Keratinocyte (primary cell): ENCODE data around the gene UGT2A2. TPM values are rescaled to one million over a fixed set of nuclear protein-coding genes. Genes with fewer than 3 reads are reported as not detected.

Experiments used
- DNase-seq: peaks from one replicate; pipeline ENCODE4 v3.0.0-alpha.2; 2011; ENCODE audit warnings: low read depth, missing footprints, low spot score
- FAIRE-seq: peaks from 2 replicates; lab custom pipeline; 2011; peaks lifted over from hg19 to GRCh38; lab: Jason Lieb, UNC
- H2AFZ ChIP-seq: 2 replicates; pipeline ENCODE4 v1.6.0; 2012; ENCODE audit warnings: low read length, control low read depth, inconsistent platforms; ENCODE audit not compliant: control insufficient read depth
- H3K27ac ChIP-seq: 2 replicates; pipeline ENCODE4 v1.5.1; 2011; ENCODE audit warnings: low read length; ENCODE audit not compliant: control insufficient read depth, insufficient read depth
- H3K27me3 ChIP-seq: 3 replicates; pipeline ENCODE4 v1.6.0; 2011; ENCODE audit warnings: low read length; ENCODE audit not compliant: control insufficient read depth, insufficient read depth; ENCODE audit errors: extremely low read depth
- H3K36me3 ChIP-seq, 2 experiments: 2 replicates in 1 of 2; 3 replicates in 1 of 2; pipeline ENCODE4 v1.5.1; 2011; ENCODE audit warnings: low read length in 2 of 2, mild to moderate bottlenecking in 1 of 2; ENCODE audit not compliant: control insufficient read depth in 2 of 2, insufficient read depth in 2 of 2; ENCODE audit errors: extremely low read depth in 1 of 2
- H3K4me1 ChIP-seq: 3 replicates; pipeline ENCODE4 v1.5.1; 2011; ENCODE audit warnings: low read length; ENCODE audit not compliant: control insufficient read depth, insufficient read depth; ENCODE audit errors: extremely low read depth
- H3K4me2 ChIP-seq: 3 replicates; pipeline ENCODE4 v1.6.0; 2011; ENCODE audit warnings: low read depth, low read length; ENCODE audit not compliant: control insufficient read depth, insufficient read depth; ENCODE audit errors: extremely low read depth
- H3K4me3 ChIP-seq, 3 experiments: fragments of 200-600 bp in 1 of 3; sonication (generic) in 1 of 3; 2 replicates in 2 of 3; 3 replicates in 1 of 3; pipeline ENCODE4 v1.5.1; 2011 to 2016; ENCODE audit warnings: low read length in 3 of 3, mild to moderate bottlenecking in 3 of 3, control low read depth in 2 of 3, inconsistent platforms in 1 of 3, low read depth in 1 of 3, mixed read lengths in 1 of 3, mixed run types in 1 of 3, moderate library complexity in 1 of 3; ENCODE audit not compliant: control insufficient read depth in 2 of 3, insufficient read depth in 2 of 3; ENCODE audit errors: extremely low read depth in 1 of 3
- H3K79me2 ChIP-seq: 2 replicates; pipeline ENCODE4 v1.6.0; 2012; ENCODE audit warnings: low read length; ENCODE audit not compliant: control insufficient read depth, insufficient read depth
- H3K9ac ChIP-seq: 3 replicates; pipeline ENCODE4 v1.6.0; 2011; ENCODE audit warnings: low read length; ENCODE audit not compliant: control insufficient read depth, insufficient read depth; ENCODE audit errors: extremely low read depth
- H3K9me1 ChIP-seq: 3 replicates; pipeline ENCODE4 v1.6.0; 2011; ENCODE audit warnings: low read length; ENCODE audit not compliant: control insufficient read depth, insufficient read depth; ENCODE audit errors: extremely low read depth
- H3K9me3 ChIP-seq: 2 replicates; pipeline ENCODE4 v1.5.1; 2012; ENCODE audit warnings: low read depth, low read length; ENCODE audit not compliant: control insufficient read depth
- H4K20me1 ChIP-seq: 3 replicates; pipeline ENCODE4 v1.6.0; 2011; ENCODE audit warnings: low read length; ENCODE audit not compliant: control insufficient read depth, insufficient read depth; ENCODE audit errors: extremely low read depth
- EZH2 ChIP-seq: IDR thresholded peaks from one replicate; pipeline ENCODE4 v1.6.1; 2012; ENCODE audit warnings: inconsistent platforms, mild to moderate bottlenecking, low read length, moderate library complexity
- dilution Hi-C: fragments of 300-500 bp; cut with MboI; formaldehyde crosslinking; loops from one replicate; pipeline ENCODE4 v1.7.0; 2020; ENCODE audit warnings: low sequenced_read_pairs; ENCODE audit not compliant: extremely low pct_ligation_motif_present
- polyA plus RNA-seq, 5 experiments: library from polyadenylated mRNA; depleted of rRNA in 3 of 5; stranded (reverse) in 3 of 5; stranded (forward) in 1 of 5; unstranded in 1 of 5; fragments of >200 nt; gene quantifications; 1 replicate in 1 of 5; 2 replicates in 3 of 5; 3 replicates in 1 of 5; pipeline versions ENCODE4 v1.2.1 to v1.2.3, GENCODE V29; 2011 to 2012; ENCODE audit warnings: missing spikeins in 2 of 5, low read depth in 1 of 5, low replicate concordance in 1 of 5
- TF ChIP-seq, protein P1 (sequence below), 3 experiments: IDR thresholded peaks in 1 of 3; conservative IDR thresholded peaks in 1 of 3; optimal IDR thresholded peaks in 1 of 3; 2 replicates in 2 of 3; 3 replicates in 1 of 3; pipeline versions ENCODE3 to v1.5.1; 2011; ENCODE audit warnings: low read length in 3 of 3, mild to moderate bottlenecking in 3 of 3, moderate library complexity in 2 of 3, control low read depth in 1 of 3, inconsistent platforms in 1 of 3; ENCODE audit not compliant: insufficient read depth in 2 of 3; ENCODE audit errors: extremely low read depth in 1 of 3

UGT2A2 gene
- polyA plus RNA-seq, 1 donor (not counting 4 experiments of a cell fraction or from before 2014, with no cell fraction given), result not detected

DNA sequence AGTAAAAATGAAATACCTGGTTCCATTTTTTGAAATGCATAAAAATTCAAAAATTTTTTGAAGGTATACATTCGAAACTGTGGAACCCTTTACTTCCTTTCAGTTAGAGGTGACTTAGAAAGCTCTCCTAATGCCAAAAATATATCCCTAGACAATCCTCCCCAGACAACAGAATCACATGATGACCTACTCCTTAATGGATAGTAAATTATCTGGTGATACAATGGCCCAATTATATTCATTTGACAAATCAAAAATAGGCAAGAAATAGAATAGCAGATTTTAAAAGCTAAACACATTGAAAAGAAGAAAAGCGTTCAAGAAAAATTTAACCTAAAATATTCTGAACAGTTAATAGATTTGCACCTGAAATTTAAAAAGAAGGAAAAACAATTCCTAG, 3.5 kb upstream of the UGT2A2 start:
- no peak overlapping the region for H3K27ac ChIP-seq

DNA sequence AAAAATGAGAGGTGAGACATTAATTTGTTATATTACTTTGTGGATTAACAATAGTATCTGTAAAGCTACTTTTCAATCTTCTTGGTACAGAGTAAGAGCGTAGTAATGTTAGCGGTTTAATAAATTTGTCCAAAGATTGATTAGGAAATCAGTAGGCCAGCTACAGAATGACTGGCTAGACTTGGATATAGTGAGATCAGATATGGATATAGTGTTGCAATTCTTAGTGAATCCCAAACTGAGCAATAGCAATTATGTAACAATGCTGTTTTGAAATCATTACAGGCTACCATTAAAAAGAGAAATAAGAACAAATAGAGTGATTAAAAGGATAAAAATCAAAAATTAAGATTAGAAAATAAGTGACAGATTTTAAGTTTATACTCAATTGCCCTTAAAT, 847 bp upstream of the UGT2A2 start:
- no peaks in the 10 kb centered on the region for H3K9me1 ChIP-seq
- no peak overlapping the region for H3K9ac ChIP-seq
- H3K27ac ChIP-seq, result no peak overlapping the region
- no peak overlapping the region for H3K4me3 ChIP-seq
- dilution Hi-C loops, result no loop called here
- FAIRE-seq (no peak), DNase-seq (no peak)
- no peaks in the 10 kb centered on the region for H3K4me1 ChIP-seq
- H3K36me3 ChIP-seq, result no peaks in the 10 kb centered on the region
- no peaks in the 10 kb centered on the region for H3K79me2 ChIP-seq
- no peaks in the 10 kb centered on the region for H4K20me1 ChIP-seq
- no peak overlapping the region for H3K4me2 ChIP-seq
- H3K27me3 ChIP-seq, result no peaks in the 10 kb centered on the region
- H2AFZ ChIP-seq, result no peak overlapping the region
- no peak for TF ChIP-seq EZH2
- TF ChIP-seq, protein P1, sequence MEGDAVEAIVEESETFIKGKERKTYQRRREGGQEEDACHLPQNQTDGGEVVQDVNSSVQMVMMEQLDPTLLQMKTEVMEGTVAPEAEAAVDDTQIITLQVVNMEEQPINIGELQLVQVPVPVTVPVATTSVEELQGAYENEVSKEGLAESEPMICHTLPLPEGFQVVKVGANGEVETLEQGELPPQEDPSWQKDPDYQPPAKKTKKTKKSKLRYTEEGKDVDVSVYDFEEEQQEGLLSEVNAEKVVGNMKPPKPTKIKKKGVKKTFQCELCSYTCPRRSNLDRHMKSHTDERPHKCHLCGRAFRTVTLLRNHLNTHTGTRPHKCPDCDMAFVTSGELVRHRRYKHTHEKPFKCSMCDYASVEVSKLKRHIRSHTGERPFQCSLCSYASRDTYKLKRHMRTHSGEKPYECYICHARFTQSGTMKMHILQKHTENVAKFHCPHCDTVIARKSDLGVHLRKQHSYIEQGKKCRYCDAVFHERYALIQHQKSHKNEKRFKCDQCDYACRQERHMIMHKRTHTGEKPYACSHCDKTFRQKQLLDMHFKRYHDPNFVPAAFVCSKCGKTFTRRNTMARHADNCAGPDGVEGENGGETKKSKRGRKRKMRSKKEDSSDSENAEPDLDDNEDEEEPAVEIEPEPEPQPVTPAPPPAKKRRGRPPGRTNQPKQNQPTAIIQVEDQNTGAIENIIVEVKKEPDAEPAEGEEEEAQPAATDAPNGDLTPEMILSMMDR (optimal IDR thresholded peaks at IDR 0.05 in 1 of 3, IDR thresholded peaks at IDR 0.05 in 1 of 3, conservative IDR thresholded peaks at IDR 0.05 in 1 of 3; ENCODE audit: extremely low read depth in 1 of 3, insufficient read depth in 2 of 3, low read length in 3 of 3), result no peak
- H3K9me3 ChIP-seq, result no peaks in the 10 kb centered on the region

More for the DNA sequence above, 3.5 kb upstream of the UGT2A2 start:
- no peak for FAIRE-seq
- H3K9ac ChIP-seq, result no peak overlapping the region
- no peaks in the 10 kb centered on the region for H3K36me3 ChIP-seq
- no peak overlapping the region for H2AFZ ChIP-seq
- dilution Hi-C loops, result no loop called here
- no peaks in the 10 kb centered on the region for H3K79me2 ChIP-seq
- H3K9me1 ChIP-seq, result no peaks in the 10 kb centered on the region
- no peak overlapping the region for H3K4me2 ChIP-seq
- no peak for DNase-seq
- H3K9me3 ChIP-seq, result no peaks in the 10 kb centered on the region
- H4K20me1 ChIP-seq, result no peaks in the 10 kb centered on the region
- no peaks in the 10 kb centered on the region for H3K27me3 ChIP-seq
- H3K4me1 ChIP-seq, result no peaks in the 10 kb centered on the region
- no peak overlapping the region for H3K4me3 ChIP-seq
- no peak for TF ChIP-seq EZH2

DNA sequence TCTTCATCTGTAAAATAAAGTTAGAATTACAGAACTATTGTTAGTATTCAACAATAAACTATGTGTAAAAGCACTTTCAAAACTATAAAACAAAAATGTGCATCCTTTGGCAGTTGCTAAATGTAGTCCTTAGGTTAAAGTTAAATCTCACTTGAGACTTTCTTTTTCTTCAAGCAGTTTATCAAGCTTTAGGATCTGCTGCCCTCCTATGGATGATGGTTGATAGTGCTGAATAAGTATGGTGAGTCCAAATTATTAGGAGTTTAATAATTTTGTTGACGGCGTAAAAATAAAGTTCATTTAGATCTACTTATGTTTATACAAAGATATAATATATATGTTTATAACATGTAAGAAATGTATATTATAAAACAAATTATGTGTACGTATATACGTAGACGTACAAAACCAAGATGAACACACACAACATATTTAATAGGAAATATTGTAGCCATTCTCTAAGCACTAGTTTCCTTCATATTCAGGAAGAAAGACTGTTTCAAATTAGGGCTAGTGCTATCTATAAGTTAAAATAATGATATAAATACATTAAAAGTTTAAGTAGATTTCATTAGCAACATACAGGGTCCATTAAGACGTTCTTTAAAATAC, 22.3 kb downstream of the UGT2A2 start:
- no peaks in the 10 kb centered on the region for H3K9me1 ChIP-seq
- no peaks in the 10 kb centered on the region for H3K79me2 ChIP-seq
- H3K4me3 ChIP-seq, result no peak overlapping the region
- H4K20me1 ChIP-seq, result no peaks in the 10 kb centered on the region
- no peaks in the 10 kb centered on the region for H3K9me3 ChIP-seq
- H3K27me3 ChIP-seq, result no peaks in the 10 kb centered on the region
- no peak overlapping the region for H2AFZ ChIP-seq
- dilution Hi-C loops, result no loop called here
- peak; percentile 0 for DNase-seq
- no peak overlapping the region for H3K27ac ChIP-seq
- H3K36me3 ChIP-seq, result no peaks in the 10 kb centered on the region
- no peaks in the 10 kb centered on the region for H3K4me1 ChIP-seq
- FAIRE-seq, result peak; percentile 41
- H3K9ac ChIP-seq, result no peak overlapping the region
- no peak overlapping the region for H3K4me2 ChIP-seq
- no peak for TF ChIP-seq EZH2
- TF ChIP-seq, protein P1 (optimal IDR thresholded peaks at IDR 0.05 in 1 of 3, IDR thresholded peaks at IDR 0.05 in 1 of 3, conservative IDR thresholded peaks at IDR 0.05 in 1 of 3; ENCODE audit: extremely low read depth in 1 of 3, insufficient read depth in 2 of 3, low read length in 3 of 3), result peak in 2 of 3 experiments; percentile 49
